NCI-H2171 (cell line): Measurements from ENCODE around the gene RPL35.
A peak's percentile ranks its signal among the peaks of the same experiment; 100 is the strongest.

Experiments used
- DNase-seq: peaks from one replicate; lab custom pipeline; 2025; lab: John Stamatoyannopoulos, UW

The RPL35 gene

DNA sequence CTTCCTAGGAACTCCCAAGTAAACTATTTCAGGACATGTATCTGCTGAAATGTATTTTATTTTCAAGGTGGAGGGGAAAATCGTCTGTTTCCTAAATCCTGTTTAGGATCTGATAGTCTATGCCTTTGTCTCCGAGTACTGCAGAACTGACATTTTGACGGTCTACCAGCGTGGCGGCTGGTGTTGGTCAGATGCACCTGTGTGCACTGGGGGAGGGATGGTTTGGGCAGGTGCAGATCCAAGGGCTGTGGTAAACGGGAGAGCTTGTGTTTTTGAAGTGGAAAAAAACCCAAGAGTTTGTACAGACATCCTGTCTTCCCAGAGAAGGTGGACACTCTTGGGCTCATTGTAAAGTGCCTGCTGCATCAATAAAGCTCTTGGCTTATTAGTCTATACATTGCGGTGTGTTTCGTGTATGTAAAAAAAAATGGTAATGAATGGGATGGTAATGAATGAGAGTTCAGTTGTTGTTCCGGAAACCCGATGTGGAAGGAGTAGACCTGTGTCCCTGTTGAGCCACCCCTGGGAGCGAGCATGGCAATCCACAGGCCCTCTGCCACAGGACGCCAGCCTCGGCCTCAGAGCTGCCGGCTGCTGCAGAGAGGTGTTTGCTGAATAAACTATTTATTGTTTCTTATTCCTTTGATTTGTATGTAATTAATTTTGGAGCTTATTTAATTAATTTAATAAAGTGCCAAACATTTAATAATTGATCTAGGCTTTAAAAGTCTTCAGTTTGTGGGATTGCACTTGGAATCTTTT is 15.4 kb upstream of the RPL35 start:
- no peak for DNase-seq

DNA sequence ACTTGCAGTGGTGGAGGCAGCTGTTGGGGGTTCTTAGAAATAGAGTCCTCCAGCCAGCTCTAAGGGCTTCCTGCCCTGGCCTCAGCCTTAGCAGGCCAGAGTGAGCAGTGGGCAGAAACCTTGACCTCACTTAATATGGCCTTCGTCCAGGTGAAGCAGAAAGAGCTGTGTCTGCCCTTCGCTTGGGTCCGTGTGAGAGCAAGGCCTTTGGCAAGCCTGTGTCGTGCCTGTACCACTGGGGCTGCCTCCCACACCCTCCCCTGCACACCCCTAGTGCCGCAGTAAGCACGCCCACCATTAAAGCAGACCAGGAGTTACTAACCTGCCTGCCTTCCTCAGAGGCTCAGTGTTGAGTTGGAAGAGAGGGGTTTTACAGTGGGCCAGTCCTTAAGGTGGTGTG is 13.7 kb upstream of the RPL35 start:
- DNase-seq: no peak

GRCh38 chr9:124873664-124874063 is 11.9 kb upstream of the RPL35 start:
- DNase-seq: no peak

DNA sequence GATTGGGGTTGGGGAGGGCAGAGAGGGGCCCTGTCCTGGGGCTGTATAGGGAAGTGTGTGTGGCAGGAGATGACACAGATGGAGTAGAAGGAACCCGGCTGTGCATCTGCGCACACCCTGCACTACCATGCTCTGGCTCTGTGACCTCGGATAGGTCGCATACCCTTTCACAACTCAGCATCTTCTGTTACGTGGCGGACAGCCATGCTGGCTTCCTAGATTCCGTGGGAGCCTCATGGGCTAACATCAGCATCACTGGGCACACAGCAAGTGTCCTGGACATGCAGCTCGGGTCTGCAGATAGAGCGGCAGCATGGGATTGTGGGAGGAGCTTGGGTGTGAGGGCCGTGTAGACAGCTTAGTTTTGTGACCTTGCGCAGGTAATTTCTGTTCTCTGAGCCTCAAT is 9.4 kb upstream of the RPL35 start:
- no peak for DNase-seq

GRCh38 chr9:124870723-124871122 is 9.0 kb upstream of the RPL35 start:
- DNase-seq: no peak

DNA sequence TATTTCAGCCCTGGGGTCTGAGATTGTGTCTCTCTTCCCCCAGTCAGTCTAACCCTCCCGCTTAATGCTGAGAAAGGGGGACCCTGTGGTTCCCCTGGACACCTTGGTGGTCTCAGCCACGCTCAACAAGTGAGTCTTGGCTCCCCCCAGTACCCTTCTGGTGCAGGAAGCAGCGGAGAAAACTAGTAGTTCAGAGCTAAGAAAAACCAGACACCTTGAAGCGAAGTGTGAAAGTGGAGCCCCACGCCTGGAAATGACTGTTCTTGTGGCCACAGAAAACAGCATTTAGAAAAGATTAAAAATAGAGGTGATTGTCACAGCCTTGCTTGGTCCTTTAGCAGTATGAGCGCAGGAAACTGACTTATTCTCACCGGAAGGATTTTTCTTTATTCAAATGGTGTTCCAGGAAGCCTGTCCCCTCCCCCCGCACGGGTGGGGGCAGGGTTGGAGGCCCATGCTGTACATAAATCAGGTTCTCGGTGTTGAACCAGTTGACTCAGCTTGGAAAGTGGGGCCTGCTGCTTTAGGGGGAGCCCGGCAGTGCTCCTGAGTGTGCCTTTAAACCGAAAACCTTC is 8.3 kb upstream of the RPL35 start:
- no peak for DNase-seq

DNA sequence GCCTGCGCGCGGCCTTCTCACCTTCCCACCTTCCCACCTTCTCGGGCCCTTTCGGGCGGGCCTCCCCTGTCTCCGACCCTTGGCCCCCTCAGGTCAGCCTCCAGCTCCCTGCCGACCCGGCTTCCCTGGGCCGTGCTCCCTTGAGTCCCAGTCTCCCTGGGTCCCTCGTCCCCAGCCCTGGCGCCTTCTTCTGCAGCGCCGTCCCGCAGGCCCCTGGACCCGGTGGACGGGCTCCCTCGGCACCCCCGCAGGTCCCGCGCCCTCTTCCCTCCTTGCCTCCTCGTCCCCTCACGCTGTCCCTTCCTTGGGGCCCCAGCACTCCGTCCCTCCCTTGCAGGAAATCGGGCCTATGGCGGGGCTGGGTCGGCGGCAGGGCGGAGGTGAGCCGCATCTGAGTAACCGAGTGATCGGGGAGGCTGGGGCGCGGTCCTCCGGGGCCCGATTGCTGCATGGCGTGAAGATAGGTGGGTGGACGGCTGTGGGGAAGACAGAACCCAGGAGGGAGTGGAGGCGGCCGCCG is 7.8 kb upstream of the RPL35 start:
- DNase-seq: no peak

DNA sequence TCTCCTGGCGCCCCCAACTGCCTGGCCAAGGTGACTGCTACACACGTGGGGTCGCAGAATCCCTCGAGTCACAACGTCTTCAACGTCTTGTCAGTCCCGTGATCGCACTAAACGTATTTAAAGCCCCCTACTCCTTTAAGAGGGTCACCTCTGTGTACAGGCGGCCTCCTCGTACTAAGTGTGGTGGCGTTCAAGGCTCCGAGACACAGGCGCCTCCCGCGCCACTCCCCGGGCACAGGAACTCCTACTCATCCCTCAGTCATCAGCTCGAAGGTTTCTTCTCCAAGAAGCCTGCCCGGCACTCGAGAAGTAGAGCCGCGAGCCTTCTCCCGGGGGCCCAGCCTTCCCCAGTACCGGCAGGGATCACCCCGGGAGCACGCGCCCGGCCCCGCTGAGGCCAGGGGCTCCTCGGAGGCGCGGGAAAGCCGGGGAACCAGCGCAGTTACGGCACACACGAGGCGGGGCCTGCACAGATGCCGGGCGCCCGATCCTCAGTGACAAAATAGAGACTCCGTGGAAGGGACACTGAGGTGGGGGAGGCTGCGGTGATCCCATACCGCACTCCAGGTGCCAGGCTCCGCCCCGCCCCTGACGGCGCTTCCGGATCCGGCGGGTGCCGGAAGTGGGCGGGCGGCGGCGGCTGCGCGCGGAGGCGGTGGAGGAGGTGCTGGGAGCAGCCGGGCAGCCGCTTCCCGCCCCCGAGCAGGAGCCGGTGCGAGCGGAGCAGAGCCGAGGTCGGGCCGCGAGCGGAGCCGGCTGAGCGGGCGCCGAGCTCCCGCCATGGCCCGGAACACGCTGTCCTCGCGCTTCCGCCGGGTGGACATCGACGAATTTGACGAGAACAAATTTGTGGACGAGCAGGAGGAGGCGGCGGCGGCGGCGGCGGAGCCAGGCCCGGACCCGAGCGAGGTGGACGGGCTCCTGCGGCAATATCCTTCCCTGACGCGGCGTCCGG is 7.0 kb upstream of the RPL35 start:
- DNase-seq: peak; percentile 82

- DNase-seq: no peak
These were observed 1.7 kb upstream of the RPL35 start for GRCh38 chr9:124863371-124863871.

GRCh38 chr9:124860582-124861341 is 995 bp downstream of the RPL35 start:
- no peak for DNase-seq

GRCh38 chr9:124859803-124860581 is 1.8 kb downstream of the RPL35 start:
- no peak for DNase-seq

DNA sequence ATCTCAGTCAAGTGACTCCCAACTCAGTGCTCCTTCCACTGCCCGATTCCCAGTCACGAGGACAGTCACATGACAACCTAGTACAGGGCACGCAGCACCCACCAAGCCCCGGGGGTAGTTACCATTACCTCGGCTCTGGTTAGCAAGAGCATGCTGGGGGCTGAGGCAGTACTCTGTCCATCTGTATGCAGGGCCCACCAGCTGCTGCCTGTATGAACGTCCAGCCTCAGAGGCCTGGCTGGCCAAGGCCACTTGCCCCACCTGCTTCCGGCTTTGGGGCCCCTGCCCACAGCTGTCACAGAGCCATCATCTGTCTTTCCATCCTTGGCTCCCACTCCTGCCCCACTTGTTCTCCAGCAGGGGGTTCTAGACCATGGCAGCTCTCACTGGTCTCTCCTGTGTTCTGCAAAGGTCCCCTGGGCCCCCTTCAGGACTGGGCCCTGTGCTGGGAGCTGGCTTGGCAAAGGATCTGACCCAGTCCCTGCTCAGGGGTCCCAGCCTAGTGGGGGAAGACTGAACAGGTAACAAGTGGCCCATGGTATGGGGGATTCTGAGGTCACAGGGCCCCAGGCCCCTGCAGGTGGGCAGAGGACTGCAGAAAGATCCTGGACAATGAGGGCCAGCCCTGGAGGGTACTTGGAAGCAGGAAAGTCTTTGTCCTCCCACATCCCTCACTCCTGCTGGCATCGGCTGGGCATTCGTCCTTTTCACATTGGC is 3.3 kb downstream of the RPL35 start:
- DNase-seq: no peak

DNA sequence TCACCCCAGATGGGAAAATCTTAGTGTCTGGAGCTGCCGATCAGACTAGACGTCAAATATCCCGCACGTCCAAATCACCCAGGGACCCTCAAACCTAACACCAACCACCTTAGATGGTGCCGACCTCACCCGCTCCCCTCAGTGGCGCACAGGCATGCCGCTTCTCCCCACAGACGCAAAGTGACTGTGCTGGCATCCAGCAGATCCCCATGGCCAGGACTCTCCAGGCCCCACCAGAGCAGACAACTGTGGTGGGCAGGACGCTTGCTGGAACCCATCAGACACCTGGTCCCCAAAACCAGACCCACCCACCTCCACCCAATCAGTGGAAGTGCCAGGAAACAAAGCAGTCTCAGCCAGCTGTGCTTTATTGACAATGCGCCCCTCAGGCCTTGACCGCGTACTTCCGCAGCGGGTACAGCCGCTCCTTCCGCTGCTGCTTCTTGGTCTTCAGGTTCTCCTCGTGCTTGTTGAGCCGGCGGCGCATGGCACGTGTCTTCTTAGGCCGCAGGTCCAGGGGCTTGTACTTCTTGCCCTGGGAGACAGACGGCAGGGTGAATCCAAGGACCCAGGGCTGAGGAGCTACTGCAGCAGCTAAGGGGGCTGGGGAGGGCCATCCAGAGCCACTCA is 4.1 kb downstream of the RPL35 start:
- no peak for DNase-seq

- no peak for DNase-seq
These were observed 5.6 kb downstream of the RPL35 start for GRCh38 chr9:124855944-124856765.

DNA sequence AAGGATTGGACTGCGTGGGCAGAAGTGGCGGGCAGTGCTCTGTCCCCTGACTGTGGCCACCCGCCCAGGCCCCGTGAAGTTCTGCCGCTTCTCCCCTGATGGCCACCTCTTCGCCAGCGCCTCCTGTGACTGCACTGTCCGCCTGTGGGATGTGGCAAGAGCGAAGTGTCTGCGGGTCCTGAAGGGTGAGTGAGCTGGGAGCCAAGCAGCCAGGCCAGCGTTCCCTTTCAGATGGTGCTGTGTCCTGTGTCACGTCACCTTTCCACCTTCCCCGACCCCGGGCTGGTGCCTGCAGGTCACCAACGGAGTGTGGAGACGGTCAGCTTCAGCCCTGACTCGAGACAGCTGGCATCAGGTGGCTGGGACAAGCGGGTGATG is 6.2 kb downstream of the RPL35 start:
- DNase-seq: no peak

- DNase-seq: no peak
These were observed 6.9 kb downstream of the RPL35 start for GRCh38 chr9:124854822-124855221.

GRCh38 chr9:124854161-124854560 is 7.6 kb downstream of the RPL35 start:
- DNase-seq: no peak

DNA sequence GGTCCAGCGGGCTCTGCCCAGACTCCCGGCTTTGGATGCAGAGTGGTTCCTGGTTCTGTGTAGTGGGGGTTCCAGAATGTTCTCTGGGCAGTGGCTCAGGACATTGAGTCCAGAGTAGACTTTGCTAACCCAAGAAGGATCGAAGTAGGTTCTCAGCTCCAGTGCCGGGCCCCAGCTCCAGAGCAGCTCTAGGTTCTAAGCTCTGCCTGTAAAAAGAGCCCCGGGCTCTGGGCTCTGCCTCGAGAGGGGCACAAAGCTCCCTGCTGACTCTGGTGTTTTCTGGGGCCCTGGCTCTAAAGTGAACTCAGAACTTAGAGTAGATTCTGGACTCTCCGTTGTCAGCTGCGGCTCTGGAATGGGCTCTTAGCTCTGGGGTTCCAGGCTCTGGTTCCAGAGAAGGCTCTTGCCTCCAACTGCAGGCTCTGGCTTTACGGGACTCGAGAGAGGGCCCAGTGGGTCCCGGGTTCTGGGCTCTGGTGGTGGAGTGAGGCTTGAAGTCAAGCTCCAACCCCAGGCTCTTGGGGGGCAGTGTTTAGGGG is 8.1 kb downstream of the RPL35 start:
- DNase-seq: no peak
